Measurements from ENCODE around the gene EIF4A2.

Gene EIF4A2

GRCh38 chr3:186759231-186759930, 24.0 kb upstream of the EIF4A2 start:
- Histone ChIP-seq H3K9me3 (ENCODE audit: control insufficient read depth in 2 of 2, low read length in 2 of 2) (no peaks in the 10 kb centered on the region), H3K4me3 (ENCODE audit: low read length in 2 of 2) (no peak overlapping the region), H3K9ac (ENCODE audit: low read depth in 1 of 2, low read length in 2 of 2) (no peak overlapping the region), H3K27me3 (ENCODE audit: control insufficient read depth in 2 of 2, insufficient read depth in 2 of 2, low read length in 2 of 2) (no peaks in the 10 kb centered on the region), H3K27ac (ENCODE audit: low read depth in 2 of 2, low read length in 2 of 2) (no peak overlapping the region), H3K36me3 (ENCODE audit: control insufficient read depth in 2 of 2, insufficient read depth in 2 of 2, low read length in 2 of 2) (no peaks in the 10 kb centered on the region), H3K4me1 (ENCODE audit: control insufficient read depth in 2 of 2, insufficient read depth in 2 of 2, low read length in 2 of 2) (peaks cover 3 to 5% of the 10 kb centered on the region in 2 donors)

GRCh38 chr3:186760141-186760833, 23.1 kb upstream of the EIF4A2 start:
- H3K9ac ChIP-seq (ENCODE audit: low read depth in 1 of 2, low read length in 2 of 2) = no peak overlapping the region
- H3K4me3 ChIP-seq (ENCODE audit: low read length in 2 of 2) = no peak overlapping the region
- H3K4me1 ChIP-seq (ENCODE audit: control insufficient read depth in 2 of 2, insufficient read depth in 2 of 2, low read length in 2 of 2) = peaks cover 3 to 5% of the 10 kb centered on the region in 2 donors
- H3K27ac ChIP-seq (ENCODE audit: low read depth in 2 of 2, low read length in 2 of 2) = no peak overlapping the region
- H3K9me3 ChIP-seq (ENCODE audit: control insufficient read depth in 2 of 2, low read length in 2 of 2) = no peaks in the 10 kb centered on the region
- no peaks in the 10 kb centered on the region for H3K27me3 ChIP-seq (ENCODE audit: control insufficient read depth in 2 of 2, insufficient read depth in 2 of 2, low read length in 2 of 2)
- H3K36me3 ChIP-seq (ENCODE audit: control insufficient read depth in 2 of 2, insufficient read depth in 2 of 2, low read length in 2 of 2) = no peaks in the 10 kb centered on the region

- Histone ChIP-seq H3K9me3 (ENCODE audit: control insufficient read depth in 2 of 2, low read length in 2 of 2) (no peaks in the 10 kb centered on the region), H3K36me3 (ENCODE audit: control insufficient read depth in 2 of 2, insufficient read depth in 2 of 2, low read length in 2 of 2) (no peaks in the 10 kb centered on the region), H3K9ac (ENCODE audit: low read depth in 1 of 2, low read length in 2 of 2) (no peak overlapping the region), H3K27me3 (ENCODE audit: control insufficient read depth in 2 of 2, insufficient read depth in 2 of 2, low read length in 2 of 2) (no peaks in the 10 kb centered on the region), H3K27ac (ENCODE audit: low read depth in 2 of 2, low read length in 2 of 2) (no peak overlapping the region), H3K4me1 (ENCODE audit: control insufficient read depth in 2 of 2, insufficient read depth in 2 of 2, low read length in 2 of 2) (peaks cover 3 to 5% of the 10 kb centered on the region in 2 donors), H3K4me3 (ENCODE audit: low read length in 2 of 2) (no peak overlapping the region)
Observed at GRCh38 chr3:186760897-186761447, 22.4 kb upstream of the EIF4A2 start.

GRCh38 chr3:186772281-186772694, 11.1 kb upstream of the EIF4A2 start:
- Histone ChIP-seq H3K4me3 (ENCODE audit: low read length in 2 of 2) (peak overlapping the region; percentile 51 to 76), H3K27ac (ENCODE audit: low read depth in 2 of 2, low read length in 2 of 2) (peak overlapping the region; percentile 20 to 72), H3K9me3 (ENCODE audit: control insufficient read depth in 2 of 2, low read length in 2 of 2) (no peaks in the 10 kb centered on the region), H3K9ac (ENCODE audit: low read depth in 1 of 2, low read length in 2 of 2) (peak overlapping the region; percentile 41 to 52), H3K36me3 (ENCODE audit: control insufficient read depth in 2 of 2, insufficient read depth in 2 of 2, low read length in 2 of 2) (no peaks in the 10 kb centered on the region), H3K4me1 (ENCODE audit: control insufficient read depth in 2 of 2, insufficient read depth in 2 of 2, low read length in 2 of 2) (peaks cover 0 to 10% of the 10 kb centered on the region in 2 donors), H3K27me3 (ENCODE audit: control insufficient read depth in 2 of 2, insufficient read depth in 2 of 2, low read length in 2 of 2) (no peaks in the 10 kb centered on the region)

GRCh38 chr3:186772701-186773417, 10.5 kb upstream of the EIF4A2 start:
- H3K27ac ChIP-seq (ENCODE audit: low read depth in 2 of 2, low read length in 2 of 2) = peak overlapping the region; percentile 20 to 72
- no peaks in the 10 kb centered on the region for H3K9me3 ChIP-seq (ENCODE audit: control insufficient read depth in 2 of 2, low read length in 2 of 2)
- H3K36me3 ChIP-seq (ENCODE audit: control insufficient read depth in 2 of 2, insufficient read depth in 2 of 2, low read length in 2 of 2) = no peaks in the 10 kb centered on the region
- no peaks in the 10 kb centered on the region for H3K27me3 ChIP-seq (ENCODE audit: control insufficient read depth in 2 of 2, insufficient read depth in 2 of 2, low read length in 2 of 2)
- H3K4me1 ChIP-seq (ENCODE audit: control insufficient read depth in 2 of 2, insufficient read depth in 2 of 2, low read length in 2 of 2) = peaks cover 0 to 10% of the 10 kb centered on the region in 2 donors
- peak overlapping the region; percentile 41 to 52 for H3K9ac ChIP-seq (ENCODE audit: low read depth in 1 of 2, low read length in 2 of 2)
- peak overlapping the region; percentile 51 to 76 for H3K4me3 ChIP-seq (ENCODE audit: low read length in 2 of 2)

GRCh38 chr3:186775999-186776398, 7.4 kb upstream of the EIF4A2 start:
- Histone ChIP-seq H3K9me3 (ENCODE audit: control insufficient read depth in 2 of 2, low read length in 2 of 2) (no peaks in the 10 kb centered on the region), H3K27ac (ENCODE audit: low read depth in 2 of 2, low read length in 2 of 2) (no peak overlapping the region), H3K9ac (ENCODE audit: low read depth in 1 of 2, low read length in 2 of 2) (no peak overlapping the region), H3K27me3 (ENCODE audit: control insufficient read depth in 2 of 2, insufficient read depth in 2 of 2, low read length in 2 of 2) (no peaks in the 10 kb centered on the region), H3K4me3 (ENCODE audit: low read length in 2 of 2) (no peak overlapping the region), H3K36me3 (ENCODE audit: control insufficient read depth in 2 of 2, insufficient read depth in 2 of 2, low read length in 2 of 2) (no peaks in the 10 kb centered on the region), H3K4me1 (ENCODE audit: control insufficient read depth in 2 of 2, insufficient read depth in 2 of 2, low read length in 2 of 2) (peaks cover 0 to 10% of the 10 kb centered on the region in 2 donors)

- Histone ChIP-seq H3K36me3 (ENCODE audit: control insufficient read depth in 2 of 2, insufficient read depth in 2 of 2, low read length in 2 of 2) (peaks cover 1 to 2% of the 10 kb centered on the region in 2 donors), H3K9me3 (ENCODE audit: control insufficient read depth in 2 of 2, low read length in 2 of 2) (no peaks in the 10 kb centered on the region), H3K4me1 (ENCODE audit: control insufficient read depth in 2 of 2, insufficient read depth in 2 of 2, low read length in 2 of 2) (no peaks in the 10 kb centered on the region), H3K9ac (ENCODE audit: low read depth in 1 of 2, low read length in 2 of 2) (no peak overlapping the region), H3K4me3 (ENCODE audit: low read length in 2 of 2) (no peak overlapping the region), H3K27ac (ENCODE audit: low read depth in 2 of 2, low read length in 2 of 2) (no peak overlapping the region), H3K27me3 (ENCODE audit: control insufficient read depth in 2 of 2, insufficient read depth in 2 of 2, low read length in 2 of 2) (no peaks in the 10 kb centered on the region)
Observed at GRCh38 chr3:186779204-186779603, 4.2 kb upstream of the EIF4A2 start.

GRCh38 chr3:186782542-186783057, 777 bp upstream of the EIF4A2 start:
- H3K36me3 ChIP-seq (ENCODE audit: control insufficient read depth in 2 of 2, insufficient read depth in 2 of 2, low read length in 2 of 2) = peaks cover 35% of the 10 kb centered on the region in 2 donors
- H3K9ac ChIP-seq (ENCODE audit: low read depth in 1 of 2, low read length in 2 of 2) = peak overlapping the region; percentile 99 to 100
- no peaks in the 10 kb centered on the region for H3K27me3 ChIP-seq (ENCODE audit: control insufficient read depth in 2 of 2, insufficient read depth in 2 of 2, low read length in 2 of 2)

GRCh38 chr3:186783731-186784515, 546 bp downstream of the EIF4A2 start:
- H3K36me3 ChIP-seq (ENCODE audit: control insufficient read depth in 2 of 2, insufficient read depth in 2 of 2, low read length in 2 of 2) = peaks cover 49% of the 10 kb centered on the region in 2 donors
- H3K27ac ChIP-seq (ENCODE audit: low read depth in 2 of 2, low read length in 2 of 2) = peak overlapping the region; percentile 97 to 99
- peaks cover 24 to 27% of the 10 kb centered on the region in 2 donors for H3K4me1 ChIP-seq (ENCODE audit: control insufficient read depth in 2 of 2, insufficient read depth in 2 of 2, low read length in 2 of 2)
- no peaks in the 10 kb centered on the region for H3K9me3 ChIP-seq (ENCODE audit: control insufficient read depth in 2 of 2, low read length in 2 of 2)
- peak overlapping the region; percentile 99 to 100 for H3K9ac ChIP-seq (ENCODE audit: low read depth in 1 of 2, low read length in 2 of 2)
- peak overlapping the region; percentile 98 to 99 for H3K4me3 ChIP-seq (ENCODE audit: low read length in 2 of 2)
- no peaks in the 10 kb centered on the region for H3K27me3 ChIP-seq (ENCODE audit: control insufficient read depth in 2 of 2, insufficient read depth in 2 of 2, low read length in 2 of 2)

More at GRCh38 chr3:186782542-186783057, 777 bp upstream of the EIF4A2 start:
- Histone ChIP-seq H3K4me1 (ENCODE audit: control insufficient read depth in 2 of 2, insufficient read depth in 2 of 2, low read length in 2 of 2) (peaks cover 18 to 27% of the 10 kb centered on the region in 2 donors), H3K4me3 (ENCODE audit: low read length in 2 of 2) (peak overlapping the region; percentile 98 to 99), H3K27ac (ENCODE audit: low read depth in 2 of 2, low read length in 2 of 2) (peak overlapping the region; percentile 97 to 99), H3K9me3 (ENCODE audit: control insufficient read depth in 2 of 2, low read length in 2 of 2) (no peaks in the 10 kb centered on the region)
